Effector memory CD8-positive, alpha-beta T cell (primary cell): ENCODE measurements around the gene RCAN1.

Source experiments
- ATAC-seq: fragments of 150-1000 bp; cut with Tn5 transposase; replicated peaks from 2 replicates; pipeline ENCODE4 v1.10.0; 2021; ENCODE audit warnings: mild to moderate bottlenecking, moderate library complexity
- DNase-seq, 3 experiments: peaks; one replicate each; pipeline ENCODE4 v3.0.0; 2021
- H3K27ac Mint-ChIP-seq, 2 donors: one replicate each; pipeline ENCODE4 v1.8.0; 2022; ENCODE audit warnings: mild to moderate bottlenecking in 2 of 2, mixed read lengths in 2 of 2, moderate library complexity in 2 of 2
- H3K27me3 Mint-ChIP-seq, 2 donors: one replicate each; pipeline ENCODE4 v1.8.0; 2022; ENCODE audit warnings: mixed read lengths in 2 of 2
- H3K36me3 Mint-ChIP-seq: one replicate; pipeline ENCODE4 v1.8.0; 2022; ENCODE audit warnings: mild to moderate bottlenecking, moderate library complexity, mixed read lengths; ENCODE audit not compliant: insufficient read depth
- H3K4me1 Mint-ChIP-seq, 2 donors: one replicate each; pipeline ENCODE4 v1.8.0; 2022; ENCODE audit warnings: low read depth in 2 of 2, mixed read lengths in 2 of 2
- H3K4me3 Mint-ChIP-seq, 2 donors: one replicate each; pipeline ENCODE4 v1.8.0; 2022; ENCODE audit warnings: mild to moderate bottlenecking in 2 of 2, mixed read lengths in 2 of 2, moderate library complexity in 2 of 2
- H3K9me3 Mint-ChIP-seq, 2 donors: one replicate each; pipeline ENCODE4 v1.8.0; 2022; ENCODE audit warnings: mixed read lengths in 2 of 2

RCAN1 gene

GRCh38 chr21:34526618-34527290 is 88.2 kb downstream of the RCAN1 start:
- Mint-ChIP-seq H3K36me3 (peaks cover 8% of the 10 kb centered on the region), H3K27ac (peak overlapping the region in 1 of 2 donors; percentile 94), H3K27me3 (no peaks in the 10 kb centered on the region), H3K9me3 (no peaks in the 10 kb centered on the region), H3K4me1 (peaks cover 6 to 10% of the 10 kb centered on the region in 2 donors), H3K4me3 (peak overlapping the region; percentile 57 to 73)
- ATAC-seq (no peak), DNase-seq (no peak)

- Mint-ChIP-seq H3K27ac (peak overlapping the region in 1 of 2 donors; percentile 94), H3K9me3 (no peaks in the 10 kb centered on the region), H3K27me3 (no peaks in the 10 kb centered on the region), H3K4me1 (peaks cover 6 to 10% of the 10 kb centered on the region in 2 donors), H3K4me3 (peak overlapping the region; percentile 57 to 73), H3K36me3 (peaks cover 4% of the 10 kb centered on the region)
- no peak for DNase-seq
- ATAC-seq = no peak
These were observed 88.7 kb downstream of the RCAN1 start for GRCh38 chr21:34526241-34526617.

GRCh38 chr21:34524646-34525601 is 90.0 kb downstream of the RCAN1 start:
- Mint-ChIP-seq H3K4me1 (peaks cover 6 to 10% of the 10 kb centered on the region in 2 donors), H3K9me3 (no peaks in the 10 kb centered on the region), H3K27ac (peak overlapping the region in 1 of 2 donors; percentile 36), H3K4me3 (no peak overlapping the region), H3K36me3 (peaks cover 7% of the 10 kb centered on the region), H3K27me3 (no peaks in the 10 kb centered on the region)
- no peak for ATAC-seq
- no peak for DNase-seq

- H3K27ac Mint-ChIP-seq = no peak overlapping the region
These were observed 91.8 kb downstream of the RCAN1 start for GRCh38 chr21:34523019-34523555.

GRCh38 chr21:34522284-34522683 is 92.6 kb downstream of the RCAN1 start:
- ATAC-seq (no peak), DNase-seq (no peak)
- Mint-ChIP-seq H3K27ac (no peak overlapping the region), H3K9me3 (no peaks in the 10 kb centered on the region), H3K4me3 (no peak overlapping the region), H3K27me3 (no peaks in the 10 kb centered on the region), H3K36me3 (peaks cover 11% of the 10 kb centered on the region), H3K4me1 (peaks cover 6 to 19% of the 10 kb centered on the region in 2 donors)

More at GRCh38 chr21:34523019-34523555, 91.8 kb downstream of the RCAN1 start:
- H3K4me1 Mint-ChIP-seq = peaks cover 6 to 11% of the 10 kb centered on the region in 2 donors
- no peaks in the 10 kb centered on the region for H3K27me3 Mint-ChIP-seq
- no peaks in the 10 kb centered on the region for H3K9me3 Mint-ChIP-seq
- peaks cover 8% of the 10 kb centered on the region for H3K36me3 Mint-ChIP-seq
- no peak for DNase-seq
- ATAC-seq = no peak
- H3K4me3 Mint-ChIP-seq = no peak overlapping the region

GRCh38 chr21:34521561-34521960 is 93.4 kb downstream of the RCAN1 start:
- H3K9me3 Mint-ChIP-seq = no peaks in the 10 kb centered on the region
- H3K36me3 Mint-ChIP-seq = peaks cover 11% of the 10 kb centered on the region
- H3K4me3 Mint-ChIP-seq = no peak overlapping the region
- no peak for DNase-seq
- no peaks in the 10 kb centered on the region for H3K27me3 Mint-ChIP-seq
- H3K4me1 Mint-ChIP-seq = peaks cover 2 to 12% of the 10 kb centered on the region in 2 donors
- no peak overlapping the region for H3K27ac Mint-ChIP-seq
- no peak for ATAC-seq

GRCh38 chr21:34520764-34521508 is 94.0 kb downstream of the RCAN1 start:
- DNase-seq = no peak
- H3K4me3 Mint-ChIP-seq = no peak overlapping the region
- H3K9me3 Mint-ChIP-seq = no peaks in the 10 kb centered on the region
- ATAC-seq = no peak
- no peak overlapping the region for H3K27ac Mint-ChIP-seq
- peaks cover 0 to 9% of the 10 kb centered on the region in 2 donors for H3K4me1 Mint-ChIP-seq
- no peaks in the 10 kb centered on the region for H3K27me3 Mint-ChIP-seq
- peaks cover 11% of the 10 kb centered on the region for H3K36me3 Mint-ChIP-seq

GRCh38 chr21:34520281-34520680 is 94.6 kb downstream of the RCAN1 start:
- H3K36me3 Mint-ChIP-seq = peaks cover 11% of the 10 kb centered on the region

GRCh38 chr21:34519694-34520093 is 95.2 kb downstream of the RCAN1 start:
- H3K4me1 Mint-ChIP-seq = peaks cover 0 to 9% of the 10 kb centered on the region in 2 donors
- DNase-seq (no peak), ATAC-seq (no peak)
- H3K27me3 Mint-ChIP-seq = no peaks in the 10 kb centered on the region
- no peak overlapping the region for H3K27ac Mint-ChIP-seq
- no peak overlapping the region for H3K4me3 Mint-ChIP-seq
- H3K9me3 Mint-ChIP-seq = no peaks in the 10 kb centered on the region
- peaks cover 8% of the 10 kb centered on the region for H3K36me3 Mint-ChIP-seq

More at GRCh38 chr21:34520281-34520680, 94.6 kb downstream of the RCAN1 start:
- peaks cover 0 to 9% of the 10 kb centered on the region in 2 donors for H3K4me1 Mint-ChIP-seq
- DNase-seq (no peak), ATAC-seq (no peak)
- H3K27ac Mint-ChIP-seq = no peak overlapping the region
- no peak overlapping the region for H3K4me3 Mint-ChIP-seq
- H3K9me3 Mint-ChIP-seq = no peaks in the 10 kb centered on the region
- no peaks in the 10 kb centered on the region for H3K27me3 Mint-ChIP-seq

GRCh38 chr21:34519016-34519415 is 95.9 kb downstream of the RCAN1 start:
- Mint-ChIP-seq H3K27ac (no peak overlapping the region), H3K36me3 (peaks cover 8% of the 10 kb centered on the region), H3K4me1 (peaks cover 0 to 9% of the 10 kb centered on the region in 2 donors), H3K27me3 (no peaks in the 10 kb centered on the region), H3K9me3 (no peaks in the 10 kb centered on the region), H3K4me3 (no peak overlapping the region)
- no peak for ATAC-seq
- DNase-seq = no peak

GRCh38 chr21:34518301-34518700 is 96.6 kb downstream of the RCAN1 start:
- Mint-ChIP-seq H3K27ac (no peak overlapping the region), H3K36me3 (peaks cover 8% of the 10 kb centered on the region)

GRCh38 chr21:34517491-34518245 is 97.2 kb downstream of the RCAN1 start:
- Mint-ChIP-seq H3K4me3 (no peak overlapping the region), H3K4me1 (peaks cover 0 to 9% of the 10 kb centered on the region in 2 donors), H3K9me3 (no peaks in the 10 kb centered on the region), H3K27me3 (no peaks in the 10 kb centered on the region), H3K27ac (no peak overlapping the region), H3K36me3 (peaks cover 8% of the 10 kb centered on the region)
- ATAC-seq (peak; percentile 45), DNase-seq (no peak)

More at GRCh38 chr21:34518301-34518700, 96.6 kb downstream of the RCAN1 start:
- DNase-seq (no peak), ATAC-seq (no peak)
- Mint-ChIP-seq H3K9me3 (no peaks in the 10 kb centered on the region), H3K27me3 (no peaks in the 10 kb centered on the region), H3K4me3 (no peak overlapping the region), H3K4me1 (peaks cover 0 to 9% of the 10 kb centered on the region in 2 donors)
